CD4-positive, alpha-beta T cell treated with Interleukin-1 beta for 1 hour (primary cell): Measurements from ENCODE around the gene PLA2G4E.
A peak's percentile ranks its signal among the peaks of the same experiment; 100 is the strongest.

Experiments used
- DNase-seq, 2 donors: peaks; one replicate each; pipeline ENCODE4 v3.0.0-alpha.2; 2020 to 2022

The PLA2G4E gene

GRCh38 chr15:41990243-41990605, 30.6 kb downstream of the PLA2G4E start:
- no peak for DNase-seq

GRCh38 chr15:41989573-41990242, 31.1 kb downstream of the PLA2G4E start:
- peak; percentile 76 to 80 for DNase-seq

- DNase-seq: no peak
These were observed 31.8 kb downstream of the PLA2G4E start for GRCh38 chr15:41988896-41989572.

DNA sequence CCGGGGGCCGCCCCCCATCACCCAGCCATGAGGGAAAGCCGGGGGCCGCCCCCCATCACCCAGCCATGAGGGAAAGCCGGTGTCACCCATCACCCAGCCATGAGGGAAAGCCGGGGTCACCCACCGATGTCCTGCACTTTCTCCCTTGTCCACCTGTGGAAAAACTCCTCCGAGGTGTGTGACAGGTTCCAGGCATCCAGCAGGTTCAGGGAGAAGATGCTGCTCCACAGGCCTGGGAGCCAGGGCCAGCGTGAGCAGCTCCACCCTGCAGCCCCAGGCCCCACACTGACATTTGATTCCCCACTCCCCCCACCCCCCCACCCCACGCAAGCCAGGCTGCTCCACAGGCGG, 32.9 kb downstream of the PLA2G4E start:
- DNase-seq: no peak

- DNase-seq: no peak
These were observed 33.5 kb downstream of the PLA2G4E start for GRCh38 chr15:41987246-41987924.

DNA sequence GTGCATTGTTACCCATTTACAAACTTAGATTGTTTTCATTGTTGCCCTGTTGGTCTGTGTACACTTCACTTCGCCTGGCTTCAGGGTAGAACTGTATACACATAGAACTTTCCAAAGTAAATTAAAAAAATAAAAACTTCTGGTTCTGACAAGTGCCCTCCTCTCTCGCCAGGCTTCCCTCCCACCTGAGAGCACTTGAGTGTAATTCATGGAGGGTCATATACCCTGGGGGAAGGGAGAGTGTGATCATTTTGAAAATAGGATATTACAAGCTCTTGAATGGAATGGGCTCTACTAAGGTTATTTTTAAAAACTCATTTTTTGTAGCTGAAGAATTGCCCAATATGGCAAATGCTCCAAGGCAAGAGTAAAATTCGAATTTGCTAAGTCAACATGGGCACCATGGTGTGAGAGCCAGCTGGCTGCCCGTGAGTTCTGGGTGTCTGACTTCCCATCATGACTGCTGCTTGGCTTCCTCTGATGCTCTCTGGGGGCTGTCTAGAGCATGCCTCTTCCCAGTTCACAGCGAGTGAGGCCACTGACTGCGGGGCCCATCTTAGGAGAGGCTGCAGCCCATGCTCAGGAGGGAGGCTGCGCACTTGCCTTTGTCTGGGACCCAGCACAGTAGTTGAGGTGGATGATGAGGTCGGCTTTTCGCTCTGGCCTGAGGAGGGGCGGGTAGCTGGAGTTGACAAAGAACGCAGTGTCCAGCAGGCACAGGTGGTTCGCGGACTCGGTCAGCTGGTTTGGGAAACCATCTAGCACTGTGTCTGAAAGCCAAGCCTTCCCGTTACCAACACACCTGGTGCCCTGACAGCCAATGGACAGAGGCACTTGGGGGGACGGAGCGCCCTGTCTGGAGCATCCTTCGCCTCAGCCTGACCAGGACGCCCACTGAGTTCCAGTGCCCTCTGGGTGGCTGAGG, 35.3 kb downstream of the PLA2G4E start:
- no peak for DNase-seq

GRCh38 chr15:41984622-41985021, 36.2 kb downstream of the PLA2G4E start:
- no peak for DNase-seq

GRCh38 chr15:41983621-41984571, 36.9 kb downstream of the PLA2G4E start:
- no peak for DNase-seq

- no peak for DNase-seq
These were observed 37.6 kb downstream of the PLA2G4E start for GRCh38 chr15:41983221-41983620.

DNA sequence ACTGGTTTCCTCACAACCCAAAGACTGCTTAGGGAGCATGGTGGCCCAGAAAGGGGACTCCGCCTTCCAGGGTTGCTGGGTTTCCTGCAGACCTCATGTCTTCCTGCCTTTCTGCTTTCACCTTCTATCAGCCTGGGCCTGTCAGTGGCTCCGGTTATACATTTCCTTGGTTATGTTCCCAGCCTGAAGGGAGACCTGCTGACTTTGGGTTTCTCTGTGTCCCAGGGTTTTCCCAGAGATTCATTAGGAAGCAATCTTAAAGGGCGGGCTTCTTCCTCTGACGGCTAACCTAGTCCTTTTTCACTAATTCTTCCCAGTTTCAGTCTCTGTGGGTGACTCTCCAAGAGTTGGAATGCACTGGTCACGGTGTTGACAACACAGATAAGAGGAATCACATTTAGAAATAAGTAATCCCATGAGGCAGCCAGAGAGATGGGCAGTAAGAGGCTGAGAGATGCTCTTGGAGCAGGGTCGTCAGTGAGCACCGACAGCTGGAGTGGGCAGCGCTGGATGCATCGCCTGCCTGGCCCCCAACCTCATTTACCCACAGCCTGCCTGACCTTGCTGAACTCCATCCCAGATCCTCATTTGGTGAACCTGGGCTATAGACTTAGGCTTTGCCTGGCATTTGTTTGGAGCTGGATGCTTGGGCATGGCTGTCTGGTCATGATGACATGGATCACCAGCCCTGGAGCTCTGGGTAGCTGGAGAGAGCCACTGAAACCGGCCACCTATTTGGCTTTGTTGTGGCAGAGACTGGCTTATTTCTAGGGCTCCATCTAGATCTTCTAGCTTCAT, 38.5 kb downstream of the PLA2G4E start:
- DNase-seq: no peak

DNA sequence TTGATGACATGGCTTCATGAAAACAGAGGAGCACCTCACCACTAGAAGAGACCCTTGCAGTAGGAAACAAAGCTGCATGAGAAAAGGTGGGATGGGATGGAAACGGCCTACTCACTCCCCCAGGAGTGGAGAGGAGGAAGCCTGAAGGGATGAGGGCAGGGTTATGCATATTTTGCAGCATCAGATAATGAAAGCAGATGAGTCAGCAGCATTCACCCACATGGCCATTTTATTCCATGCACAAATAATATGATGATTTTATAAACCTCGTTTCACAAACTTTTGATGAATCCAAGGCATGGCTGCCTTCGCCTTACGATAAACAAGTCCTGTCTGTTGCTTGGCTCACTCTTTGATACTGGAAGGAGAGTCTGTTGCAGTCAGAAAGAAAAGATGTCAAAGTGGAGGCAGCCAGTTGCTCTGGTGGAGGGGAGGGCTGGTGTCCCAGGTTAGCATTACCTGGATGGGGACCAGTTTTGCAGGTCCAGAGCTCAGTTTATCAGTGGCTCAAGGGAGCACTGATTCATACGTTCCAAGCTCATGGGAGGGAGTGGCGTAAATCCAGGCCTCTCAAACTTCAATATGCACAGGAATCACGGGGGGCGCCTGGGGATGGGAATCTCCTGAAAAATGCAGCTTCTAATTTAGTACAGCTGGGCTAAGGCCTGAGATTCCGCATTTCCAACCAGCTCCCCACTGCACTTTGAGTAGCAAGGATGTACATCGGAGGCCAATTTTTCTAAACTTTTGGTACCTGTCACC, 39.3 kb downstream of the PLA2G4E start:
- DNase-seq: no peak

- no peak for DNase-seq
These were observed 40.1 kb downstream of the PLA2G4E start for GRCh38 chr15:41980654-41981323.

DNA sequence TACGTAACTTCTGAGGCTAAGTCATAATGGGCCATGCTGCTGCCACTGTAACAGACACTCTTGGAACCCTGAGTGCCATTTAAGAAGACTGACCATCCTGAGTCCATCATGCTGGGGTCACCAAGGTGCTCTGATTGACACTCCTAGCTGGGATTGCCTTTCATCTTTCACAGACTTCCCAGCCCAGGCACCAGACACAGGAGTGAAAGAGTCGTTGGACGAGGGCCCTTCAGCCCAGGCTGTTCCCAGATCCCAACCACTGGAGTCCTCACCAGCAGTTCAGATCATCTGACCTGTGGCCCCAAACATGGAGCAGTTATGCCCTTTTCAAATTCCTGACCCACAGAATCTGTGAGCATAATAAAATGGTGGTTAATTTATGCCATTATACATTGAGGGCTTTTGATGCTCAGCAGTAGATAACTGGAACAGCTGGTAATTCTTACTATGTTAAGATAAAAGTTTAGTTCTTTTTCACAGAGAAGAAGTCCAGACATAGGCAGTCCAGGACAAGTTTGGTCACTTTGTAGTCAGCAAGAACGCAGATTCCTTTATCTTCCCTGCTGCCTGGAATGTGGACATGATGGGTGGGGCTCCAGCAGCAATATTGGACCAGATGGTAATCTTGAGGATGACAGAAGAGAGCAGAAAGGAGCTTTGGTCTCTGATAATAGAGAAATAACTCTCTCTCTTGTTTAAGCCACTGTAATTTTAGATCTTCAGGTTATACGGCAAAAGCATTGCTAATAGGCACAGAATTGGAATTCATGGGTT, 41.2 kb downstream of the PLA2G4E start:
- DNase-seq: no peak

- DNase-seq: no peak
These were observed 42.3 kb downstream of the PLA2G4E start for GRCh38 chr15:41978534-41978933.

GRCh38 chr15:41977757-41978383, 43.0 kb downstream of the PLA2G4E start:
- no peak for DNase-seq

DNA sequence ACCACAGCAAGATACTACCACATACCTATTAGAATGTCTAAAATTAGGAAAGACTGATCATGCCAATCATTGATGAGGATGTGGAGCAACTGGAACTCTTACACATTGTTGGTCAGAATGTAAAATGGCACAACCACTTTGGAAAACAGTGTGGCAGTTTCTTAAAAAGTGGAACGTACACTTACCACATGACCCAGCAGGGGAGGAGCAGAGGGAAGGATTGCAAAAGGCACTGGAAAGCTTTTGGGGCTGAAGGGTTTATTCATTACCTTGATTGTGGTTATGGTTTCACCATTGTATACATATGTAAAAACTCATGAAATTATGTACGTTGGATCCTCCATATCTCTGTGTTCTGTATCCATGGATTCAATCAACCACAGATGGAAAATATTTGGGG, 45.2 kb downstream of the PLA2G4E start:
- DNase-seq: no peak

DNA sequence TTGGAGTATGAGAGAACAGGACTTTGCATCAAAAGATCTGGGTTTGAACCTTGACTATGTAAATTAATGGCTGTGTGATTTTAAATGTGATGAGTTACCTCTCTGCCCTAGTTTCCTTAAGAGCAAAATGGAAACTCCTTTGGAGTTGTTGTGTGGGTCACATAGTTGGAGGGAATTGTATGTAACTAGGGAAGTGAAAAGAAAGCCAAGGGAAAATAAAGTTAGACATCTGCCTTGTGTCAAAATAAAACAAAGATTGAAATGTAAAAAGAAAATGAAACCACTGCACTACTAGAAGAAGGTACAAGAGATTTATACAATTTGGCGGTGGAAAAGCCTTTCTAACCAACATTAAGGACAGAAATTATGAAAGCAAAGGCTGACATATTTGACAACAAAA, 46.8 kb downstream of the PLA2G4E start:
- DNase-seq: no peak
